CD4-positive, alpha-beta T cell (primary cell): ENCODE measurements around the gene NRSN2. TPM values are rescaled to one million over a fixed set of nuclear protein-coding genes. Genes with fewer than 3 reads are reported as not detected.

Experiments used
- ATAC-seq: fragments of 200-7000 bp; cut with Tn5 transposase; one replicate; pipeline ENCODE4 v1.10.0; 2022; ENCODE audit warnings: mild to moderate bottlenecking; ENCODE audit not compliant: poor library complexity
- CTCF ChIA-PET: fragments of 350-600 bp; sonication (Branson Sonifier 250); formaldehyde crosslinking; loops from one replicate; lab custom pipeline; 2021; ENCODE audit warnings: antibody characterized with exemption, inconsistent platforms; lab: Charles Lee
- POLR2A ChIA-PET: fragments of 350-600 bp; sonication (Branson Sonifier 250); formaldehyde crosslinking; loops from one replicate; lab custom pipeline; 2021; ENCODE audit warnings: antibody characterized with exemption, inconsistent platforms; lab: Charles Lee
- DNase-seq, 14 experiments: peaks; one replicate each; pipeline ENCODE4 v3.0.0-alpha.2; 2013 to 2020; ENCODE audit warnings: mixed read lengths in 2 of 14
- H3K27ac ChIP-seq, 2 donors: one replicate each; pipeline versions ENCODE4 v1.5.1 to v1.7.0; 2013; ENCODE audit warnings: low read length in 2 of 2, low read depth in 1 of 2, mild to moderate bottlenecking in 1 of 2
- H3K27me3 ChIP-seq, 2 experiments: 1 replicate in 1 of 2; 2 replicates in 1 of 2; pipeline versions ENCODE4 v1.6.1 to v1.7.0; 2013; ENCODE audit warnings: low read length in 2 of 2, control low read depth in 1 of 2, mild to moderate bottlenecking in 1 of 2, moderate library complexity in 1 of 2; ENCODE audit not compliant: insufficient read depth in 2 of 2, control insufficient read depth in 1 of 2
- H3K36me3 ChIP-seq: one replicate; pipeline ENCODE4 v1.6.1; 2013; ENCODE audit warnings: low read length, control low read depth; ENCODE audit not compliant: insufficient read depth
- H3K4me1 ChIP-seq: one replicate; pipeline ENCODE4 v1.6.1; 2013; ENCODE audit warnings: low read length, control low read depth; ENCODE audit not compliant: insufficient read depth
- H3K4me3 ChIP-seq: one replicate; pipeline ENCODE4 v1.5.1; 2013; ENCODE audit warnings: mild to moderate bottlenecking, low read length, moderate library complexity
- H3K9me3 ChIP-seq, 2 experiments: 1 replicate in 1 of 2; 2 replicates in 1 of 2; pipeline versions ENCODE4 v1.6.1 to v1.7.0; 2013; ENCODE audit warnings: low read length in 2 of 2, mild to moderate bottlenecking in 2 of 2, control low read depth in 1 of 2, moderate library complexity in 1 of 2; ENCODE audit not compliant: control insufficient read depth in 1 of 2, insufficient read depth in 1 of 2
- H3K27ac Mint-ChIP-seq: one replicate; pipeline ENCODE4 v1.8.0; 2020; ENCODE audit warnings: mixed read lengths
- H3K27me3 Mint-ChIP-seq: one replicate; pipeline ENCODE4 v1.8.0; 2021; ENCODE audit warnings: mixed read lengths
- H3K36me3 Mint-ChIP-seq: one replicate; pipeline ENCODE4 v1.8.0; 2021; ENCODE audit warnings: low read depth, mixed read lengths
- H3K4me1 Mint-ChIP-seq: one replicate; pipeline ENCODE4 v1.8.0; 2021; ENCODE audit warnings: low read depth, mixed read lengths
- H3K4me3 Mint-ChIP-seq: one replicate; pipeline ENCODE4 v1.8.0; 2020; ENCODE audit warnings: mild to moderate bottlenecking, mixed read lengths
- H3K9me3 Mint-ChIP-seq: one replicate; pipeline ENCODE4 v1.8.0; 2020; ENCODE audit warnings: mixed read lengths
- CTCF ChIP-seq: fragments of 200-600 bp; IDR thresholded peaks from one replicate; pipeline ENCODE4 v1.8.0; 2022; ENCODE audit warnings: antibody characterized with exemption, mild to moderate bottlenecking
- intact Hi-C, 2 experiments: fragments of 100-400 bp; cut with DNase I in 1 of 2; cut with micrococcal nuclease in 1 of 2; formaldehyde crosslinking; loops; one replicate each; pipeline versions ENCODE4 v1.15.1 to v1.9.0; 2023 to 2025; cut with DNase I, micrococcal nuclease
- total RNA-seq, 174 experiments: library from RNA in 2 of 174; stranded (reverse) in 2 of 174; gene quantifications; one replicate each; pipeline ENCODE4 v1.2.3 and lab custom pipeline; 2021 to 2026

Gene NRSN2
- total RNA-seq, 2 experiments from 2014 or later = 0.69 to 1.3 TPM

- no peak overlapping the region for H3K27ac ChIP-seq
- no peaks in the 10 kb centered on the region for H3K36me3 ChIP-seq
- H3K27me3 Mint-ChIP-seq = no peaks in the 10 kb centered on the region
- no peak for TF ChIP-seq CTCF
- H3K27ac Mint-ChIP-seq = no peak overlapping the region
- intact Hi-C loops = no loop called here
- H3K36me3 Mint-ChIP-seq = no peaks in the 10 kb centered on the region
- no peak overlapping the region for H3K4me3 Mint-ChIP-seq
- no peaks in the 10 kb centered on the region for H3K9me3 ChIP-seq
- no peak for DNase-seq
- CTCF ChIA-PET = no interaction called here
- no peaks in the 10 kb centered on the region for H3K9me3 Mint-ChIP-seq
- peaks cover 14% of the 10 kb centered on the region for H3K4me1 Mint-ChIP-seq
- POLR2A ChIA-PET = no interaction called here
- peaks cover 12% of the 10 kb centered on the region for H3K4me1 ChIP-seq
- no peaks in the 10 kb centered on the region for H3K27me3 ChIP-seq
- no peak for ATAC-seq
- H3K4me3 ChIP-seq = no peak overlapping the region
Measured at GRCh38 chr20:313948-314347, 33.0 kb upstream of the NRSN2 start.

GRCh38 chr20:316316-317068 lies 30.4 kb upstream of the NRSN2 start:
- ChIA-PET POLR2A (no interaction called here), CTCF (no interaction called here)
- H3K36me3 ChIP-seq = no peaks in the 10 kb centered on the region
- Mint-ChIP-seq H3K27me3 (no peaks in the 10 kb centered on the region), H3K4me1 (no peaks in the 10 kb centered on the region), H3K9me3 (no peaks in the 10 kb centered on the region), H3K36me3 (no peaks in the 10 kb centered on the region), H3K27ac (no peak overlapping the region), H3K4me3 (no peak overlapping the region)
- no peaks in the 10 kb centered on the region for H3K4me1 ChIP-seq
- no peaks in the 10 kb centered on the region for H3K9me3 ChIP-seq
- ATAC-seq = no peak
- intact Hi-C loops = no loop called here
- no peaks in the 10 kb centered on the region for H3K27me3 ChIP-seq
- H3K4me3 ChIP-seq = no peak overlapping the region
- DNase-seq = no peak
- no peak overlapping the region for H3K27ac ChIP-seq
- TF ChIP-seq CTCF = no peak

GRCh38 chr20:324177-325044 lies 22.5 kb upstream of the NRSN2 start:
- Mint-ChIP-seq H3K9me3 (no peaks in the 10 kb centered on the region), H3K4me3 (peak overlapping the region; percentile 97), H3K36me3 (peaks cover 5% of the 10 kb centered on the region), H3K4me1 (peaks cover 24% of the 10 kb centered on the region), H3K27me3 (no peaks in the 10 kb centered on the region), H3K27ac (peak overlapping the region; percentile 97)
- ATAC-seq (peak; percentile 54), DNase-seq (peak; percentile 76 to 96 (median 88))
- Histone ChIP-seq H3K4me3 (peak overlapping the region; percentile 78), H3K9me3 (no peaks in the 10 kb centered on the region), H3K4me1 (peaks cover 32% of the 10 kb centered on the region), H3K36me3 (no peaks in the 10 kb centered on the region), H3K27me3 (no peaks in the 10 kb centered on the region), H3K27ac (peak overlapping the region; percentile 55 to 75)
- TF ChIP-seq CTCF = peak; percentile 25
- ChIA-PET CTCF (interaction anchor here (0.7 to 1.7 kb wide), 7 partner anchors 13 to 138 kb away, joined by 3 to 9 read pairs (median 4); partner anchors contain the start of genes TBC1D20 and ZCCHC3), POLR2A (interaction anchor here (1.0 to 7.6 kb wide), 7 partner anchors 22 to 220 kb away, joined by 3 to 114 read pairs (median 4); partner anchors contain the start of genes DEFB129 and ZCCHC3)
- intact Hi-C loops = loop anchor here (1.0 to 5.0 kb wide), 2 partner anchors 27 to 83 kb away; partner anchors contain the start of genes ZCCHC3 (in 2 of the 2) and RBCK1 (in 1 of the 2)
